ENCODE data around the gene PLEK.
"Not testable (repeated sequence)": the region's sequence is repeated elsewhere in the genome, so short reads cannot be mapped to it uniquely, and the experiment has no call there.

The PLEK gene

DNA sequence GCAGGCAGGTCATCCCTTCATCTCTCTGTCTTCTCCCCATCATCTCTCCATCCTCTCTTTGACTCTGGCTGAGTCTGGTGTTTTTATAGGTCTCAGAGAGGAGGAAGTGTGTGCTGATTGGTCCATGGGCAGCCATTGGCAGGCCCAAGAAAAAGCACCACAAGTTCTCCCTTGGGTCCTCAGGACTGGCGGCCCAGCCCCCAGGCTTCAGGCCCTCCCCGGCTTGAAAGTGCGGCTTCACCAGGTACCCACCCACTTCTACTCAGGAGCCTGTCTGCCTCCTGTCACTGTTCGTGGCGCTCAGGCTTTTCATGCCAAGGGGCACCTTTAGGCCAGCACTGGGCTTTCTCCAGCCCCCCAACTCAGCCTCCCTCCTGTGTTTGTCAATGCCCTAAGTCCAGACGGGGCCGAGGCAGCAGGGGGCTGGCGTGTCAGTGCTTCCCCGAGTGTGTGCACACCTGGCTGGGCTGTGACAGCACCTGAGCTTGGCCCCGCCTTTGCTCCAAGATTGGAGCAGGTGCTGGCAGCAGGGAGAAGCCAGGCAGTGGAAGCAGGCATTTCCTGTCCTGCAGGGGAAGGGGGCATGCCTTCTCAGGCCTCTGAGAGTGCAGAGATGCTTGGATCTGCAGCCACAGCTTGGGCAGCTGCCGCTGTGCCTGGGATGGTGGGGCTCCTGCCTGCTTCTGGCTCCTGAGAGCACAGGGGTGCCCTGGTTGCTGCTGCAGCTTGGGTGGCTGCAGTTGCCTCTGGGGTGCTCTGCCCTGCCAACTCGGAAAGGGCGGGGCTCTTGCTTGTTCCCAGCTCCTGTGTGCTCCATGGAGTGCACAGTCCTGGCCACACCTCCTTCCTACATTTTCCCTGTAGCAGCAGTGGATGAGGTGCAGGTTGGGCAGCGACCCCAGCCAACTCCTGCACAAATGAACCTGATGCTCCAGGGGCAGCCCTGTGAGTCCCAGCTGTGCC, 67.9 kb downstream of the PLEK start:
- in situ Hi-C loops (cut with HindIII; ENCODE audit: low pct_unique_long_range_greater_than_20kb, low sequenced_read_pairs), result no loop called here
- DNase-seq (ENCODE audit: low read depth in 1 of 2, low spot score in 1 of 2), result peak in 1 of 2 experiments; percentile 29
- TF ChIP-seq JUND (IDR thresholded peaks at IDR 0.05; ENCODE audit: low read depth), result no peak

DNA sequence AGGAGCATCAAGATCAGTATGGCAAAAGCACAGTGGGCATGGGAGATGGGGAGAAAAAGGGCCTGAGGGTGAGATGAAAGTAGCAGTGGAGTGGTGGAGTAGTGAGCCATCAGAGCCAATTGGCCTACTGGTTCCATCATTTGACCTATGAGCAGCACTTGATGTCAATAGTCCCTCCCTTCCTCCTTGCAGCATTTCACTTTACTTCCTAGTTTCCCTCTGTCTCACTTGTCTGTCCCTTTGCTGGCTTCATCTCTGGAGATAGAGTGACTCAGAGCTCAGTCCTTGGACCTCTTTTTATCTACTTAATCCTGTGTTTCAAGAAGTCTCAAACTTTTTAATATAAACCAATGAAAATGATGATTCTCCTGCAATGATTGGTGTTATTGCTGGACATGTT, 69.9 kb downstream of the PLEK start:
- in situ Hi-C loops (cut with HindIII; ENCODE audit: low pct_unique_long_range_greater_than_20kb, low sequenced_read_pairs), result no loop called here
- no peak for DNase-seq (ENCODE audit: low read depth in 1 of 2, low spot score in 1 of 2)
- TF ChIP-seq JUND (IDR thresholded peaks at IDR 0.05; ENCODE audit: low read depth), result no peak

DNA sequence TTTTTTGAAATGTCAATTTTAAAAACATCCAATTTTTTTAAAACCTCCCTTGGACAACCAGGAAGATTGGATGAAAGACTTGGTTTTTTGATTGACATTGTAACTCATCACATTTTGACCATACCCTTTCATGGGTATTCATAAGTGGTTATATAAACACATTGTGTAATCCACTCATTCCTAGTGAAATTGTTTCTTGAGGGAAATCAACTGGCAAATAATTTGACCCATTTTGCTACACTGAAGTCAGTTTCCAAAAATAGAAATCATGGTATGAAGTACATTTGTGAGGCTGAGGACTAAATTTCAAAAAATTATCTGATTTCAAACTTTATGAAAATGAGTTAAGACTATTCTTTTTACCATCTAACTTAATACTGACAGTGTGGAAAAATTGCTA, 70.5 kb downstream of the PLEK start:
- DNase-seq (ENCODE audit: low read depth in 1 of 2, low spot score in 1 of 2), result no peak
- in situ Hi-C loops (cut with HindIII; ENCODE audit: low pct_unique_long_range_greater_than_20kb, low sequenced_read_pairs), result no loop called here
- TF ChIP-seq JUND (IDR thresholded peaks at IDR 0.05; ENCODE audit: low read depth), result no peak

DNA sequence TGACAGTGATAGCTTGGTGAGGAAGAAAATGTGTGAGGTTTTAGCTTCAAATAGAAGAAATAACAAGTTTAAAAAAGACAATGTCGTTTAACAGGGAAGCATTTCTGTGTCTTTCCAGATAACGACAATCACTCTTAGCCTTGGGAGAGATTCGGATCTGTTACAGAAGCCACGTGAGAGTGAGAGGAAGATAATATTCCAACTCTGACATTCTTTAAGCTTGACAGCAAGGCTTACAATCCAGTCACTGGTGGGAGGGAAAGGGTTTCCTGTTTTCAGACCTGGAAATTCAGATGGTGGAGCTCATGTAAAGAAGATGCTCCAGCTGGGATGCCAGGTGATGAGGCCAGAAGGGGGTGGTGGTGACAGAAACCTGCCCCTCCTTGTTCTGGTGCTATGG, 71.2 kb downstream of the PLEK start:
- no peak for TF ChIP-seq JUND (IDR thresholded peaks at IDR 0.05; ENCODE audit: low read depth)
- no peak for DNase-seq (ENCODE audit: low read depth in 1 of 2, low spot score in 1 of 2)
- in situ Hi-C loops (cut with HindIII; ENCODE audit: low pct_unique_long_range_greater_than_20kb, low sequenced_read_pairs), result no loop called here

DNA sequence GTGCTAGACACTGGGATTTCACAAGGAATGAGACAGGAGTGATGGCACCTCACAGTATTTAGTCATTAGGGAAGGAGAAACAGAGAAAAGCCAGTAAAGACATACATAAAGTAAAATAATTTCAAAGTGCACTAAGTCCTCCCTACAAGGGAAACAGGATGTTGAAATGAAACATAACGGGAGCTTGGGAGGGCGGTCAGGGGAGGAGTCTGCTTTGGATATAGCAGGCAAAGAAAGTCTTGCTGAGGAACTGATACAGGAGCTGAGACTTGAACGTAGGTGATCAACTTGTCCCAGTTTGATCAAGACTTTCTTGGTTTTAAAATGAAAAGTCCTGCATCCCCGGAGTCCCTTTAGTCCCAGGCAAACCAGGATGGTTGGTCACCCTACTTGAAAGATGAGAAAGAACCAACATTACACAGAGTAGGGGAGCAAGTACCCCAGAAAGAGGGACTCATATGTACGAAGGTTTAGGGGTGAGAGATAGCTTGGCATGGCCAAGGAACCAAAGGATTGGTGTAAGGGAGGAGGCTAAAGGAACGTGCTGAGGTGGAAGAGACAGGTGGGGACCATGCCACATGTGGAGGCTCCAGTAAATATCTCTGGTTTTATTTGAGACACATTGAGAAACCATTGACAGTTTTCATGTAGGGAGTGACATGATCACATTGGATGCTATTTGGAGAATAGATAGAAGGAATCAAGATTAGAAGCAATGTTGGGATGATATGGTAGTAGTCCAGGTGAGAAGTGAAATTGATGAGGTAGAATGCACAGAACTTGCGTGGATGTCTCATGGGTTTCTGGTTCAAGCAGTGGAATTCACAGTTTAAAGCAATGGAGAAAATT, 73.6 kb downstream of the PLEK start:
- DNase-seq (ENCODE audit: low read depth in 1 of 2, low spot score in 1 of 2), result no peak
- in situ Hi-C loops (cut with HindIII; ENCODE audit: low pct_unique_long_range_greater_than_20kb, low sequenced_read_pairs), result no loop called here
- no peak for TF ChIP-seq JUND (IDR thresholded peaks at IDR 0.05; ENCODE audit: low read depth)

DNA sequence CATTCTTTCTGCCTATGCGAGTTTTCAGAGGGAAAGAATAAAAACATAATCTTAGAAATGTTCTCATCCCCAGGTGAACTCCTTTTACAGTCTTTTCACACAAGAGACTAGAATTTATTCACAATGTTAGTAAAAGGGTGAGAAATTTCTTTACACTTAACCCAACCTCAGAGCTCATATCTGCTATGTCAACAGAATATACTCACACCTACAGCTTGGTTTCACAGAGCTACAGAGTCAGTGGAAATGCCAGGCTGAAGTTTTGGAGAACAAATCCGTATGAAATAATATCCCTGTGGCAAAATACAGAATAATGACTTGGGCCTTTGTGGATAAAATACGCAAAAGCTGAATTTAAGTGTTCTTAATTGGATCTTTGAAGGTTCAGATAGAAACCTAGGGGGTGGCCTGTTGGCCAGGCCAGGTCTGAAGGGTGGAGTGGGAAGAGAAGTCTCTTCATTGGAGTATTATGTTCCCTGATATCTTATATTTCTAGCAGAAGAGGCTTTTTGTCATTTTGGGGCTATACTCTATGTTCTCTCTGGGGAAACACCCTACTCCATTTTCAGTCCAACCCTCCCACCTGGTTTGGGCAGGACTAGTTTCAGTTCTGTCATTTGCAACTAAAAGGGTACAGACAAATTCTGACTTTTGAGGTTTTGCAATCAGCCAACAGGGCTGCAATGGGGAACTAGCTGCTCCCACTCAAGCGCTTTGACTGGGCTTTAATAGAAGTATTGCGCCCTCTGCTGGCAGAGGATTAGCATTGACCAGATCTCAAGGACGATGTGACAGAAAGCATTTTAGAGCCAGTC, 76.3 kb downstream of the PLEK start:
- peak in 1 of 2 experiments; percentile 83 for DNase-seq (ENCODE audit: low read depth in 1 of 2, low spot score in 1 of 2)
- TF ChIP-seq JUND (IDR thresholded peaks at IDR 0.05; ENCODE audit: low read depth), result no peak
- in situ Hi-C loops (cut with HindIII; ENCODE audit: low pct_unique_long_range_greater_than_20kb, low sequenced_read_pairs), result no loop called here

DNA sequence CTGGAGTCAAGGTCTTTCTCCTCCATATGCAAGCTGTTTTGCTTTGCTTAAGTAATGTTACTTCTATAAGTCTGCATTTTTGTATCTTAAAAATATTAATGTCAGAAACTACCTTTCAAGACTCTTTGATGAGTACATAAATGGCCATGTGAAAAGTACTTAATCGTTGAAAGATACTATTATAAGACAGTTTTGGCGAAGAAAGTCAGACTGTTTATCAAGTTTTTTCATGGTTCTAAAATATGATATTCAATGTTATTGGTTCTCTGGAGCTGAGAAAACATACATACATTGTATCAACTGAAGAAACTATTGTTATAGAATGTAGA, 76.9 kb downstream of the PLEK start:
- TF ChIP-seq JUND (IDR thresholded peaks at IDR 0.05; ENCODE audit: low read depth), result no peak
- in situ Hi-C loops (cut with HindIII; ENCODE audit: low pct_unique_long_range_greater_than_20kb, low sequenced_read_pairs), result no loop called here
- no peak for DNase-seq (ENCODE audit: low read depth in 1 of 2, low spot score in 1 of 2)

DNA sequence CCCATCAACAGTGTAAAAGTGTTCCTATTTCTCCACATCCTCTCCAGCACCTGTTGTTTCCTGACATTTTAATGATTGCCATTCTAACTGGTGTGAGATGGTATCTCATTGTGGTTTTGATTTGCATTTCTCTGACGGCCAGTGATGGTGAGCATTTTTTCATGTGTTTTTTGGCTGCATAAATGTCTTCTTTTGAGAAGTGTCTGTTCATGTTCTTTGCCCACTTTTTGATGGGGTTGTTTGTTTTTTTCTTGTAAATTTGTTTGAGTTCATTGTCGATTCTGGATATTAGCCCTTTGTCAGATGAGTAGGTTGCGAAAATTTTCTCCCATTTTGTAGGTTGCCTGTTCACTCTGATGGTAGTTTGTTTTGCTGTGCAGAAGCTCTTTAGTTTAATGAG, 81.3 kb downstream of the PLEK start:
- DNase-seq (ENCODE audit: low read depth in 1 of 2, low spot score in 1 of 2); in situ Hi-C loops (cut with HindIII; ENCODE audit: low pct_unique_long_range_greater_than_20kb, low sequenced_read_pairs): not testable (repeated sequence)

Measured in T47D (cell line).